ENCODE measurements around the gene INO80B. TPM values are rescaled to one million over a fixed set of nuclear protein-coding genes. Genes with fewer than 3 reads are reported as not detected.
A peak's percentile ranks its signal among the peaks of the same experiment; 100 is the strongest.

INO80B gene
- total and polyA plus RNA-seq, 5 experiments from 2014 or later, result 8.1 to 93.8 (median 9.4) TPM

DNA sequence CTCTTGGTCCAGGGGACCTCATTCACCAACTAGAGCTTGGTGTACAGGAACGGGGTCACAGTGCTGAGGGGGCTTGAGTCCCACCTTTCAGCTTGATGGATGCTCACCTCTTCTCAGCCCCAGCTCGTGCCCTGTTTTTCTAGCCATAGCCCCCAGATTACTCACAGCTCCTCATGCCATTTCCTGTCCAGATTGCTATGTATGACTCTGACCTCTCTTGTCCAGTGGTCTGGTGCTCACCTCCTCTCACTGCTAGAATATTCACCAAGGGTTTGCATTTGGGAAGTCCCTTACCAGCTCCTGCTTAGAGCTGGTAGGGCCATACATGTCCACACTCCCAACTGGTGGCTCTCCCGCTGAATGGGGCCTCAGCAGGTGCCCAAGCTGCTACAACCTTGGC, 38.7 kb downstream of the INO80B start:
- H3K9me3 Mint-ChIP-seq, result peaks cover 0 to 1% (median 0%) of the 10 kb centered on the region in 9 donors
- POLR2A ChIA-PET, result interaction anchor here (0.5 kb wide), 1 partner anchor 14 kb away, joined by 3 read pairs; the partner anchor contains the start of gene PCGF1

DNA sequence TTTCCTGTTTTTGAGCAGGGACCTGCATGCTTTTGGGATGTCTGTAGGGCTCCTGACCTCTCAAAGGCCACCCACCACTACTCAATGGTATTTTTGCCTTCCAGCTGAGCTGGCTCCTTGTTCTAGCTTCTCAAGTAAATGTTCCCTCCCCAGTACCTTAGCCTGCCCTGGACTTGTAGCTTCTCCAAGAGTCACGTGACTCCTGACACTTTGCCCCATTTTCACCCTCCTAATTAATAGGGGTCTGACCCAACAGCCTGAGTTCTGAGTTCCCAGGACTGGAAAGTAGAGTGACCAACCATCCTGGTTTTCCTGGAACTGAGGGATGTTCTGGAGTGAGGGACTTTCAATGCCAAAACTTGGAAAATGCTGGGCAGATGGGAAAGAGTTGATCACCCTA, 40.6 kb downstream of the INO80B start:
- Mint-ChIP-seq H3K4me3 (no peak overlapping the region), H3K27me3 (peaks cover 8 to 28% (median 17%) of the 10 kb centered on the region in 5 donors), H3K36me3 (peaks cover 0 to 38% (median 8%) of the 10 kb centered on the region in 3 donors), H3K9me3 (peaks cover 0 to 1% (median 0%) of the 10 kb centered on the region in 9 donors), H3K4me1 (peaks cover 11 to 29% (median 24%) of the 10 kb centered on the region in 4 donors), H3K27ac (peak overlapping the region in 1 of 10 donors; percentile 62)
- no peak for DNase-seq
- ATAC-seq, result no peak
- POLR2A ChIA-PET, result interaction anchor here (1.0 to 1.3 kb wide), 2 partner anchors 9 to 13 kb away, joined by 3 to 5 read pairs; partner anchors contain the start of genes CCDC142 and TTC31

More for the DNA sequence above, 38.7 kb downstream of the INO80B start:
- ATAC-seq (no peak), DNase-seq (no peak)
- no peak overlapping the region for H3K4me3 Mint-ChIP-seq
- H3K36me3 Mint-ChIP-seq, result peaks cover 0 to 50% (median 12%) of the 10 kb centered on the region in 3 donors
- peak overlapping the region in 1 of 10 donors; percentile 25 for H3K27ac Mint-ChIP-seq
- peaks cover 8 to 12% (median 10%) of the 10 kb centered on the region in 4 donors for H3K4me1 Mint-ChIP-seq
- peaks cover 0 to 11% (median 5%) of the 10 kb centered on the region in 5 donors for H3K27me3 Mint-ChIP-seq

DNA sequence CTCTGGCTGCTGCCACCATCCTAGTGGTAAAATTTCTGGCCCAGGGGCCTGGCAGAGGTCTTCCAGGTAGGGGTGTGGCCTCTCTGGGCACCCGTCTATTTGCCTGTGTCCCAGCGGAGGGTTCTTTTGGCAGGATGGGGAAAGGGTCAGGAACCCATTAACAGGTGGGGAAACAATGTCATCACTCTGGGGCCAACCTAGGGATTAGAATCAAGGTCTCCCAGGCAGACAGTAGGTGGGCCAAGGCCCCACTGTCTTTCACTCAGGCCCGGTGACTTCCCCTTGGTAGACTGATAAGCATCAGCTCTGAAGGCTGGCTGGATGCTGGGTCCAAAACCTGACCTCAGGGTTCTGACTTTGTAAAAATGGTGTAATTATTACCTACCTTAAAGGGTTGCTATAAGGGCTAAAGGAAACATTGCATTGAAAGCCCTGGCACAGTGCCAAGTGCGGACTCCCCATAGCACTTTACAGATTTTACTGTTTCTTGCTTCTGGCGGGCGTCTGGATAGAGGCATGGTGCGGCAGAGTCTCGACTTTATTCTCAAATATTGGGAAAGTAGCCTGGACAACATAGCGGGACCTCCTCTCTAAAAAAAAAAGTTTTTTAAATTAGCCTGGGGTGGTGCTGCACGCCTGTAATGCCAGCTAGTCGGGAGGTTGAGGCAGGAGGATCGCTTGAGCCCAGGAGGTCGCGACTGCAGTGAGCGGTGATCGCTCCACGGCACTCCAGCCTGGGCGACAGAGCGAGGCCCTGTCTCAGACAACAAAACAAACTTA, 42.3 kb downstream of the INO80B start:
- Mint-ChIP-seq H3K27ac (peak overlapping the region in 4 of 10 donors; percentile 16 to 79 (median 24)), H3K4me3 (peak overlapping the region; percentile 43 to 91 (median 86)), H3K9me3 (peaks cover 0 to 1% (median 0%) of the 10 kb centered on the region in 9 donors), H3K36me3 (peaks cover 0 to 20% (median 7%) of the 10 kb centered on the region in 3 donors), H3K27me3 (peaks cover 10 to 45% (median 32%) of the 10 kb centered on the region in 5 donors), H3K4me1 (peaks cover 16 to 34% (median 30%) of the 10 kb centered on the region in 4 donors)
- DNase-seq, result no peak
- POLR2A ChIA-PET, result interaction anchor here (0.9 to 1.5 kb wide), 4 partner anchors 10 to 157 kb away, joined by 3 to 7 read pairs (median 3); partner anchors contain the start of genes PCGF1, SEMA4F and WBP1
- no peak for ATAC-seq

DNA sequence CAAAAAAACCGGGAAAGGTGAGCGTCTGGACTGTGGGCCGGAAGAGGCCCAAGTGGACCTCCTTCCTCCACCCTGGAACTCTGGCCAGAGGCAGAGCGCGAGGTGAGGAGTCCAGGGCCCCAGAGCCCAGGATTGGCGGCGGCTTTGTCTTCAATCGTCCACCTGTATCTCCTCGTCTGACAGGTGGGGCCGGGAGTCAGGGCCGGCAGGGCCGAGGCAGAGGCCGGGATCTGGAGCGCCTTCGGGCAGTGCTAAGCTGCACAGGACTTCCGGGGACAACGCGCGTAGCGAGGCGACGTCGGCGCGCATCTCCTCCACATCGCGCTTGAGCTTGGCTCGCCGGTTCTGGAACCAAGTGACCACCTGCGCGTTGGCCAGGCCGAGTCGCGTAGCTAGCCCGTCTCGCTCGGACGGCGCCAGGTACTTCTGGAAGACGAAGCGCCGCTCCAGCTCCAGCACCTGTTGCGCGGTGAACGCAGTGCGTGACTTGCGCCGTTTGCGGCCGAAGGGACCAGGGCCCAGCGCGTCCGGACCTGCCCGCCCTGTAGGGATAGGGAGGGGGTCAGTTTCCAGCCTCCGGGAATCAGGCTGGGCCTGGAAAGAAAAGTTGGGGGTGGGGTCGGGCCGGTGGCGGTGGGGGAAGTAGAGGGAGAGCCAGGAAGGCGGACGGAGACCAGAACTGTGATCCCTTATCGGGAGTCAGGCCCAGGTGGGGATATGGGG, 43.1 kb downstream of the INO80B start:
- H3K27ac Mint-ChIP-seq, result peak overlapping the region in 5 of 10 donors; percentile 11 to 79 (median 29)
- H3K4me3 Mint-ChIP-seq, result peak overlapping the region; percentile 71 to 91 (median 87)
- peaks cover 10 to 53% (median 34%) of the 10 kb centered on the region in 5 donors for H3K27me3 Mint-ChIP-seq
- DNase-seq (peak in 1 of 10 donors; percentile 23), ATAC-seq (peak; percentile 31 to 44)
- POLR2A ChIA-PET, result interaction anchor here (0.9 to 1.5 kb wide), 4 partner anchors 9 to 156 kb away, joined by 3 to 7 read pairs (median 4); partner anchors contain the start of genes AUP1, HTRA2, PCGF1 and SEMA4F
- peaks cover 0 to 1% (median 0%) of the 10 kb centered on the region in 9 donors for H3K9me3 Mint-ChIP-seq
- peaks cover 0 to 13% (median 4%) of the 10 kb centered on the region in 3 donors for H3K36me3 Mint-ChIP-seq
- peaks cover 16 to 42% (median 35%) of the 10 kb centered on the region in 4 donors for H3K4me1 Mint-ChIP-seq

DNA sequence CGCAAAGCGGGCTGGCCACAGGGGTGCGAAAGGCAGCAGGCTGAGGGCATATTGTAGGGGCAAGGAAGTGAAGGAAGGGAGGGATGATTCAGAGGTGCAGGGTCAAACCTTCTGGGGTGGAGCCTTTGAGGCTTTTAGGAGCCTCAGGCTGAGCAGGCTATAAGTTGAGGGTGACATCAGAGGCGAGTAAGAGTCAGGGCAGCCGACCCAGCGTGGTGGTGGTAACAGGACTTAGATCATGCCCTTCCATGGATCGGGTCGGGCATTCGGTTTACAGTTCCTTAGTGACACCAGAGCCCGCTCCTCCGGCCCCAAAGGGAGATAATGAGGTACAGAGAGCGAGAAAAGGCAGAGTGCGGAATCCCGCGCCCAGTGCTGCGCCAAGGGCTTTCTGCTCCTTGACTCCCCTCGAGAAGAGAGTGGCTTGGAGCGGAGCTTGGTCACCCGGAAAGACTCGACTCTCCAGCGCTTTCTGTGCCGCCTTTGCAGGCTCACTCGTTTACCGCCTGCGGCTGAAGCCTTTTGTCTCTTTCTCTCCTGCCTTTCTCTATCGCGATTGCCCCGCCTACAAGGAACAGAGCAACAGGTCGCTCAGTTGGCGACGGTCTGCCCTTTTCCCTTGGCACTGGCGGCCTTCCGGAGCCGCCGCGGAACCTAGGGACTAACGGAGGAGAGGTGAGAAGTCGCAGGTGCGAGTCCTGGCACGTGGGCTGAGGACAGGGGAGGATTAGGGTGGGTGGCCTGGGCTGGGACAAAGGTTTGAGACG, 43.8 kb downstream of the INO80B start:
- Mint-ChIP-seq H3K4me3 (peak overlapping the region; percentile 71 to 91 (median 87)), H3K9me3 (peaks cover 0 to 1% (median 0%) of the 10 kb centered on the region in 9 donors), H3K36me3 (peaks cover 0 to 7% (median 6%) of the 10 kb centered on the region in 3 donors), H3K4me1 (peaks cover 16 to 49% (median 42%) of the 10 kb centered on the region in 4 donors), H3K27me3 (peaks cover 12 to 60% (median 37%) of the 10 kb centered on the region in 5 donors), H3K27ac (peak overlapping the region in 6 of 10 donors; percentile 11 to 72 (median 44))
- peak in 1 of 10 donors; percentile 26 for DNase-seq
- peak; percentile 17 to 27 for ATAC-seq
- POLR2A ChIA-PET, result interaction anchor here (0.9 to 1.5 kb wide), 5 partner anchors 8 to 155 kb away, joined by 3 to 7 read pairs (median 4); partner anchors contain the start of genes AUP1, HTRA2, PCGF1 and SEMA4F

DNA sequence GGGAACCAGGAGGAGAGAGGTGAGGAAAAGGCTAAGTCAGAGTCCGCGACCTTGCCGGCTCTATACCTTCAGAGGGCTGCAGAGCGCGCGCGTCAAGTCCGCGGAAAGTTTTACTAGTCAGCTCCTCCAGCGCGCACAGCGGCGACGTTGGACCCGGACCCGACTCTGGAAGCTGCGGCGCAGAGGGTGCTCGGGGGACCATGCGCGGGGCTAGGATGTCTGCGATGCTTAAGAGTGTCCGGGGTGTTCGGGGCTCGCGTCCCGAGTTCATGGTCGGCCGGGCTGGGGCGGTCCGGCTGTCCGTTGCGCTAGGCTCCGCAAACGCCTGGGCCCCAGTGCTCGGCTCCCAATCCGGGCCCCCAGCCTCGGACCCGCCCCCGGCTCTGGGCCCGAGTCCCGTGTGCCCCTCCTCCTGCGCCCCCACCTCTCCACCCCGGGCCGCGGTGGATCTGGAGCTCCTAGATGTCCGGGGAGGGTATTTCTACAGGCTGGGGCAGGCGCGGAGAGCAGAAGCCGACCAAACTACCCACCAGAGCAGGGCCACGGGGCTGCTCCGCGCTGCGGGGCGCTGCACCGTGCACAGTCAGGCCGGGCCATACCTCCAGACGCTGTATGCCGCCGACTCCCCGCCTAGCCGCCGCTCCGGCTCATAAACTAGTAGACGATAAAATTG, 44.5 kb downstream of the INO80B start, which contains the start of gene LBX2:
TSS of gene LBX2 (minus strand) at position 337 of the 673 bp plus-strand sequence. CDS start at position 271, 66 bp downstream.
- peaks cover under 1 to 6% (median 6%) of the 10 kb centered on the region in 3 donors for H3K36me3 Mint-ChIP-seq
- peak in 2 of 10 donors; percentile 10 to 15 for DNase-seq
- peak; percentile 24 to 40 for ATAC-seq
- POLR2A ChIA-PET, result interaction anchor here (1.2 to 1.9 kb wide), 3 partner anchors 28 to 31 kb away, joined by 4 to 6 read pairs (median 4); partner anchors contain the start of genes AUP1 and HTRA2
- H3K9me3 Mint-ChIP-seq, result peaks cover 0 to 2% (median 0%) of the 10 kb centered on the region in 9 donors
- H3K27ac Mint-ChIP-seq, result peak within 1 kb of the TSS in 4 of 10 donors; percentile 15 to 74 (median 44)
- peaks cover 16 to 56% (median 49%) of the 10 kb centered on the region in 4 donors for H3K4me1 Mint-ChIP-seq
- H3K27me3 Mint-ChIP-seq, result peaks cover 15 to 68% (median 42%) of the 10 kb centered on the region in 5 donors
- H3K4me3 Mint-ChIP-seq, result peak within 1 kb of the TSS; percentile 71 to 91 (median 87)

DNA sequence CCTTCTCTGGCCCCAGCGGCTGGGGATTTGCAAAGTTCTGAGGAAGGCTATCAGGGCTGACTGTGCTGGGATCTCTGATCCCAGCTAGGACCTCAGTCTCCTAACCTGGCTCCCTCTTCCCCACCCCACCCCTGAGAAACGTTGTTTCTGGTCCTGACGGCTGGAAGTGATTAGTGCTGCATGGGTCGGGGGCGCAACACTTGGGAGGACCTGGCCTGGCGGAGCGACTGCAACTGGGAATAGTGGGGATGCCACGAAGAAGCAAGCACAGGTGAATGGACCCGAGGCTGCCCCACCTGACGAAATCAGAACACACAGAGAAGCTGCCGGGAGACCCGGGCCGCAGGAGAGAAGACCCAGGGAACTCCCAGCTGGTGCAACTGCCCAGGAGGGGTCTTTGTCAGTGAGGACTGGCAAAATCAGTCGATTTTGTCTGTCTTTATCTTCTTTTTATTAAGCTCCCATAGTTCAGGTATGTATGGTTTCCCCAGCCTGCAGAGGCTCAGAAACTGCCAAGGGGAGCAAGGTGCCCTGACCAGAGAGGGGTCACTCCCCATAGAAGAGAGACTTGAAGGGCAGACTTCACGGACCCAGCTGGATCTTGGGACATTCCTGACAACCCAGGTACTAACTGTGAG, 45.2 kb downstream of the INO80B start:
- DNase-seq (no peak), ATAC-seq (no peak)
- POLR2A ChIA-PET, result interaction anchor here (0.5 to 2.0 kb wide), 9 partner anchors 13 to 80 kb away, joined by 3 to 6 read pairs (median 4); partner anchors contain the start of genes AUP1, CCDC142, HTRA2 and TTC31
- Mint-ChIP-seq H3K27ac (peak overlapping the region in 1 of 10 donors; percentile 74), H3K27me3 (peaks cover 20 to 74% (median 48%) of the 10 kb centered on the region in 5 donors), H3K4me1 (peaks cover 16 to 63% (median 55%) of the 10 kb centered on the region in 4 donors), H3K9me3 (peaks cover 0 to 8% (median 0%) of the 10 kb centered on the region in 9 donors), H3K4me3 (peak overlapping the region in 8 of 10 donors; percentile 8 to 72 (median 44)), H3K36me3 (peaks cover 7 to 13% (median 13%) of the 10 kb centered on the region in 3 donors)

DNA sequence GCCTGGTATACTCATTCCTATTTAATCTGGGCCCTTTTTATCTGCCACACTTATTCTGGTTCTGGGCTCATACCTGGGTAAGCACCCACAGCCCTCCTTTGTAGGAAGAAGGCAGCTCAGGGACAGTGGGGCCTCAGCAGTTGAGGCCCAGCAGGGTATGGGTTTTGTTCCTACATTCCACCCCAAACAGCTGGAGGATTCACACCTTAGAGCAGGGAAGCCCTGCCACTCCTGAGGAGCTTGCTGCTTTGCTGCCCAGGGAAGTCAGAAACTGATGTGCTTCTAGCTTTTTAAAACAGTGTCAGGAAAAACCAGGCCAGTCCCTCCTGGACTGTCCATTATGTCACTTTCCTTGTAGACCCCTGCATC, 45.7 kb downstream of the INO80B start:
- H3K27me3 Mint-ChIP-seq, result peaks cover 20 to 79% (median 49%) of the 10 kb centered on the region in 5 donors
- no peak overlapping the region for H3K27ac Mint-ChIP-seq
- POLR2A ChIA-PET, result interaction anchor here (0.8 to 2.0 kb wide), 8 partner anchors 12 to 42 kb away, joined by 3 to 6 read pairs (median 4); partner anchors contain the start of genes AUP1, CCDC142, HTRA2 and TTC31
- DNase-seq (no peak), ATAC-seq (no peak)
- H3K36me3 Mint-ChIP-seq, result peaks cover 11 to 18% (median 18%) of the 10 kb centered on the region in 3 donors
- peak overlapping the region in 1 of 10 donors; percentile 18 for H3K4me3 Mint-ChIP-seq
- peaks cover 17 to 67% (median 60%) of the 10 kb centered on the region in 4 donors for H3K4me1 Mint-ChIP-seq
- H3K9me3 Mint-ChIP-seq, result peaks cover 0 to 9% (median 0%) of the 10 kb centered on the region in 9 donors

DNA sequence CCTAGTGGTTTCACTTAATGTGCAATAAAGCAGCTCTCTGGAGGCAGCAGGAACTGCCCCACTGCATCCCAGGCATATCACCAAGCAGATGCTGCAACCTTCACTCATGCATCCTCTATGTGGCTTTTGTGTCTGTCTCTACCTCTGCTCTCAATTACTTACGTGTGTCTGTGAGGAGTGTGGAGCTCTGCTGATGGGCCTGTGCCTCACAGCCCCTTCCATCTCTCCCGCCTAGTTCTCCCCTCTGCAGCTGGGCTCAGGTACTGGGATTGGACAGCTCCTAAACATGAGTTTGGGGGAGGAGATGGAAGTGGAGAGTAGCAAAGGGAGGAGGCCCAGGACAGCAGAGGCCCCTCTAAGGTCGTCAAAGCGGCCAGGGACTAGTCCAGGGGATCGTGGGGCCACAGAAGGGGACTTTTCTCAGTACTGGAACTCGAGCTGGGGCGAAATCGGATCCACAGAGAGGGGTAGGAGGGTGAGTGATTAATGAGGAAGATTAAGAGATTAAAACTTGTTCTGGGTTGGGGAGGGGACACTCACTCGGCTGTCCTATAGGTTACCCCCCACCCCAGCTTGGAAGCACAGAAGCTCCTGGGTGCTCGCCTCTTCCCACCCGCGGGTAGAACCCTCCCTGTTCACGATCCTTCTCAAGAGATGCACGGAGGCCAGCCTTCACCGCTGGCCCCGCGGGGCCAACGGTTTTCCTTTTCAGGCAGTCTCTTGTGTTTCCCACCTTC, 46.6 kb downstream of the INO80B start:
- no peak for DNase-seq
- no peak overlapping the region for H3K27ac Mint-ChIP-seq
- ATAC-seq, result no peak
- H3K4me3 Mint-ChIP-seq, result peak overlapping the region; percentile 50 to 81 (median 70)
- H3K27me3 Mint-ChIP-seq, result peaks cover 20 to 87% (median 50%) of the 10 kb centered on the region in 5 donors
- H3K9me3 Mint-ChIP-seq, result peaks cover 0 to 9% (median 0%) of the 10 kb centered on the region in 9 donors
- peaks cover 12 to 25% (median 24%) of the 10 kb centered on the region in 3 donors for H3K36me3 Mint-ChIP-seq
- H3K4me1 Mint-ChIP-seq, result peaks cover 18 to 69% (median 65%) of the 10 kb centered on the region in 4 donors
- POLR2A ChIA-PET, result interaction anchor here (1.0 to 2.0 kb wide), 4 partner anchors 11 to 27 kb away, joined by 3 to 5 read pairs (median 4); partner anchors contain the start of genes AUP1, CCDC142 and TTC31
